Activated naive CD4-positive, alpha-beta T cell treated with anti-CD3 and anti-CD28 coated beads, Interleukin-2, amount 50 U/mL, for 16 hours (primary cell): ENCODE measurements around the gene ALKBH6.

ENCODE experiments used
- DNase-seq: peaks from one replicate; pipeline ENCODE4 v3.0.0-alpha.2; 2020

ALKBH6 gene

DNA sequence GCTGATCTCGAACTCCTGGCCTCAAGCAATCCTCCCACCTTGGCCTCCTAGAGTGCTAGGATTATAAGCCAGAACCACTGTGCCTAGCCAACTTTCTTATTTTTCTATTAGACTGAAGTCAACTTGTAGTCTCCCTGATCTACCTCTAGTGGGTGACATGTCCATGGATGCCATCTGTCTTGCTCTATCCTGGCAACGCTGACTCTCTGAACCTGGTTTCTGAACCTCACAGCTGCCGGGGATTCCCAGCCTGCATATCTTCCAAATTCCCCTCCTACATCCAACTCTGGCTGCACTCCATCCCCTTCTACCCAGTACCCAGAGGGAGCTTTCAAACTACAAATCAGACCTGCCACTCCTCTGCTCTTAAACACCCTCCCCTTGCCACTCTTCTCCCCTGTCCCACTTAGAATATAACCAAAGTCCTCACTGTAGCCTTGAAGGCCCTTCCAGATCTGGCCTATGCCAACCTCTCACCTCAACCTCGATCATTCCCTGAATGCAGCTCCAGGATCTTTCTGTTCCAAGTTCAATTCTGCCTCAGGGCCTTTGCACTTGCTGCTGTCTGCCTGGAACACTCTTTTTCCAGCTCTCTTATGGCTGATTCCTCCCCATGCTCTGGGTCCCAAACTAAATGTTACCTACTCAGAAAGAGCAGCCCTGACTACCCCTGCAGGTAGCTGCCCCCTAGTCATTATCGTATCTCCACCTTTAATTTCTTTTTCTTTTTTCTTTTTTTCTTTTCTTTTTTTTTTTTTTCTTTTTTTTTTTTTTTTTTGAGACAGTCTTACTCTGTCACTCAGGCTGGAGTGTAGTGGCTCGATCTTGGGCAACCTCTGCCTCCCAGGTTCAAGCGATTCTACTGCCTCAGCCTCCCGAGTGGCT is 16.5 kb upstream of the ALKBH6 start:
- no peak for DNase-seq

DNA sequence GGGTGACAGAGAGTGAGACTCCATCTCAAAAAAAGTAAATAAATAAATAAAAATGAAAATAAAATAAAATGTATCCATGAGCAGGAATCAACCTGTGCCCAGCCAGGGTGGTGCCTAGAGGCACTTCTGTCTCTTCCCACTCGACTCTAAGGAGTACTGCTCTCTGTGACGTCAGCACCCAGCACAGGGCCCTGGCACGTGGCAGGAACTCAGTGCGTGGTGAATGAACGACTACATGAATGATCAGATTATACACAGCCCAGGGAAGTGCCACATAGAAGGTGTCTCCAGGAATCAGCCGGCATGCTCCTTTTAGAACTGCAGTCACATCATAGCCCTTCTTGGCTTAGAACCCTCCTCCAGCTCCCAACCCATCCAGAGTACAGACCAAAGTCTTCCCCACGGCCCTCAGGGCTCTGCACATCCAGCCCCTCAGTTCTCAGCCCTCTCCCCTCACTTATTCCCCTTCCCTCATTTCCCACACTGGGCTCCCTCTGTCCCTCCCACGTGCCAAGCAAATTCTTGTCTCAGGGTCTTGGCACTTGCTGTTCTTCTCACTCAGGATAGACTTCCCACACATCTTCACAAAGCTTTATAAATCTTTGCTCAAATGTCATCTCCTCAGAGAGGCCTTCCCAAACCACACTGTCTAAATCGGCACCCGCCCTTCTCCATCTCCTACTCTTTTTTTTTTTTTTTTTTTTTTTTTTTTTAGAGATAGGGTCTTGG is 14.5 kb upstream of the ALKBH6 start:
- DNase-seq, result no peak

DNA sequence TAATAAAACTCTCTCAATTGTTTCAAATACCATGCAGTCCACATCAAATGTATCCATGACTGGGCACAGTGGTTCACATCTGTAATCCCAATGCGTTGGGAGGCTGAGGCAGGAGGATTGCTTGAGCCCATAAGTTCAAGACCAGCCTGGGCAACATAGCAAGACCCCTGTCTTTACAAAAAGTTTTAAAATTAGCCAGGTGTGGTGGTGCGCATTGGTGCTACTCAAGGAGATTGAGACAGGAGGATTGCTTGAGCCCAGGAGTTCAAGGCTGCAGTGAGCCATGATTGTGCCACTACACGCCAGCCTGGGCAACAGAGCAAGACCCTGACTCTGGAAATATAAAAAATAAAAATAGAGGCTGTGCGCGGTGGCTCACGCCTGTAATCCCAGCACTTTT is 13.7 kb upstream of the ALKBH6 start:
- DNase-seq, result no peak

DNA sequence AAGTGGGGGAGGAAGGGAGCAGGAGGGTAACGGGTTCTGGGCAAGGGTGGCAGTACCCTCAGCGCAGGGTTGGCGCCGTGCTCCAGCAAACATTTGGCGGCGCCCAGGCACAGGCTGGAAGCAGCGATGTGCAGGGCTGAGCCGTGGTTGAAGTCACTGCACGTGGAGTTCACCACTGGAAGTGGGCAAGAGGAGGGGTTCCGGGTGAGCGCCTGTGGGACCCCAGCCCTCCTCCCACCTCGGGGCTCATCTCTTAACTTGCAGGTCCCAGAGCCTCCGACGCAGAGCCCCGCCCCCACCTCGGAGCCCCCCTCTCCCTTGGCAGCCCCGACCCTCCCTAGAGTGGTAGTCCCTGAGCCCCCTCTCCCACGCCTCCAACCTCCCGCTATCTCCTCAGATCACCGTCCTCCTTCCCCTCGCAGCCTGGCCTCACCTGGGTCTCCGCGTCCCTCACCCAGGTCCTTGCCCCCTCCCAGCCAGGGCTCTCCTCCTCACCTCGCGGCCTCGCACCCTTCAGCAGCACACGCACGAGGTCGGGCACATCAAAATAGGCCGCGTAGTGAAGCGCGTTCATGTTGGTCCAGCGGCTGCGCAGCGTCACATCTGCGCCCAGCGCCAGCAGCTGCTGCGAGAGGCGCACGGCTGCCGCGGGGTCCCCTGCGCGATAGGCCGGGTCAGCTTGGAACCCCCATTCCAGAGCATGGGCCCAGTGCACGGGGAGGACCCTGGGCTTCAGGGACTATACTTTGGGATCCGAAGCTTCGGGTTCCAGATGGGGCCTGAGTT is 12.3 kb upstream of the ALKBH6 start:
- no peak for DNase-seq

DNA sequence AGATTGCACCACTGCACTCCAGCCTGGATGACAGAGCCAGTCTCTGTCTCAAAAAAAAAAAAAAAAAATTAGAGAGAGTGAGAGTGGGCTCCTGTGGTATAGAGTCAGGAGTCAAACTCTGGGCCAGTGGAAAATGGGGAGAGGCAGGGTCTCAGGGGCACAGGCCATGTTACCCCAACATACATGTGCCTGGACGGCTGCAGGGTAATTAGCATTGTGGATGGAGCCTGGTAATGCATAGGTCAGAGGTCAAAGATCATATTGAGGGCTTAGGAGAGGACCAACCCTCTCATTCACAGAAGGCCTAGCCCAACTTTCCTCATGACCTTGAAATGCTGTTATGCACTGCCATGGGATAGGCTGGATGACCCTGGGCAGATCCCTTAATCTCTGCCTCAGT is 11.5 kb upstream of the ALKBH6 start:
- no peak for DNase-seq

DNA sequence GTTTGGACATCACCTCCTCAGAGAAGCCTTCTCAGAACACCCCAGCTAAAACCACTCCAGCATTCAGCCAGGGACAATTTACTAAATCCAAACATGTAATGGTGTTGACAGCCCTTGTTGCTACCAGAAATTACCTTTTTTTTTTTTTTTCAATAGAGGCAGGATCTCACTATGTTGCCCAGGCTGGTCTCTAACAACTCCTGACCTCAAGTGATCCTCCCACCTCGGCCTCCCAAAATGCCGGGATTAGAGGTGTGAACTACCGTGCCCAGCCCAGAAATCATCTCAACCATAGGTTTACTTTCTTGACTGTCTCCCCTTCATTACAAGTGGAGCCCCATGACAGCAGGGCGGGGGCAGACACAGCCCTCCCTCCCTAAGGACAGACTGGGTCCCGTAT is 9.4 kb upstream of the ALKBH6 start:
- no peak for DNase-seq

DNA sequence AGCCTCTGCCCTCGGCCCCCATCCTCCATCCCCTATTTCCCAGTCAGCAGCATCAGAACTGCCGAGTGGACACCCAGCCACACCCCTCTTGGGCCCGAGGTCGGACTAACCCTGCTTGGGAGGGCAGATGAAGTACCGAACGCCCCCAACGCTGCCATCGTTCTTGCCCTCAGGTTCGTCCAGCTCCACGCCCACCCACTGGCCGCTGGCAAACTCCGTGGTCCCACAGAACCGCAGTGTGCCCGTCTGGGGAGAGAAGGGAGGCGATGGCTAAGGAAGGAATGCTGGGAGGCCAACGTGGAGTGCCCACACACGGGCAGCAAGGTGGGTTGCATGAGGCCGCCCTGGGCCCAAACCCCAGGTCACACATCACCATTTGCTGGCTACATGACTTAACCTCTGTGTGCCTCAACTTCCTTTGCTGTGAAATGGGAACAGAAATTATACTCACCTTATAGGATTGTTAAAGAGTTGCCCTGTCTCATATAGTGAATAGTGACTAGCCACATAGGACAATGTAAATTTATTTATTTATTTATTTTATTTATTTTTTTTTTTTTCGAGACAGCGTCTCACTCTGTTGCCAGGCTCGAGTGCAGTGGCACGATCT is 5.2 kb upstream of the ALKBH6 start:
- DNase-seq, result no peak

DNA sequence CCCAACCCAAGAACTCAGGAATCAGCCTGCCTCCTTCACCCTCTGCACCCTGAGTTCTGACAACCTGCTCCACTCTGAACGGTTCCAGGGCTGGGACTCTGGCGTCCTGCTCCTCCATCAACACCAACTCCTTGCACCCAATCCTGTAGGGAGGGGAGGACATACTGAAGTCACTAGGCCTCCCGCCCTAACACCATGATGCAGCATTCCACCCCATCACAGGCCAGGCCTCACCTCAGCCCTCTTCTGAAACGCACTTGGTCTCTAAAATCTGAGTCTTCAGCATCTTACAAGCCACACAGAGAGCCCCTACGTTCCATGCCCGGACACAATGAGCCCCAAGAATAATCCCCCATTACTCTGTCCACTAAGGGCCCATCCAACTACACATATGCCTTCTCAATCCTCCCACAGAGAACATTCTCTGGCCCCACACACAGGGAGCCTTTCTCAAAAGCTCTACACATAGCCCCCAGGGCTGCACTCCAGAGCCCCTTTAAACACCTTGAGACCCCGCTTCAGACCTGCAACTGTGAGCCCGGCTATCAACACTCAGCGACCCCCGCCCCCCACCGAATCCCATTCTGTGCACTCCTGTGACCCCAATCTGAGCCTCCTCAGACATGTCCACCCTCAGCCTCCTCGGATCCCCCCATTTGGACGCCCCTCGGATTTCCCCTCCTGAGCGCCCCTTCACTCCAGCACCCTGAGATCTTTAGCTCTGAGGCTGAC is 567 bp downstream of the ALKBH6 start:
- no peak for DNase-seq

DNA sequence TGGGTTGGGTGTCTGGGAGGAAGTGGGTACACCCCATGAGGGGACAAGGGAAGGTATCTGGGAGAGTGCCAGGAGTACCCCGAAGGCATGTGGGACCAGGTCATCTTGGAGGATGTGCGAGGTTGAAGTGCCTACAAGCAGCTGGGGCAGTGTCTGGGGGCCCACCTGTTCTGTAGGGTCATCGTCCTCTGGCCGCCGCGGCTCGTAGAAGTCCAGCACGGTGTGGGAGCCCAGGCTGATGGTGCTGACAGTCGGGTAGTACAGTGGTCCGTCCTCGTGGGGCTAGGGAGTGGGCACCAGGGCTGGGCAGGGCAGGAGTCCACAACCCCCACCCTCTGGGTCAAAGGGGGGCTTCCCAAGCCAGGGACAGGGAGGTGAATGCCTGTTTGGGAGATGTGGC is 3.6 kb downstream of the ALKBH6 start:
- no peak for DNase-seq

DNA sequence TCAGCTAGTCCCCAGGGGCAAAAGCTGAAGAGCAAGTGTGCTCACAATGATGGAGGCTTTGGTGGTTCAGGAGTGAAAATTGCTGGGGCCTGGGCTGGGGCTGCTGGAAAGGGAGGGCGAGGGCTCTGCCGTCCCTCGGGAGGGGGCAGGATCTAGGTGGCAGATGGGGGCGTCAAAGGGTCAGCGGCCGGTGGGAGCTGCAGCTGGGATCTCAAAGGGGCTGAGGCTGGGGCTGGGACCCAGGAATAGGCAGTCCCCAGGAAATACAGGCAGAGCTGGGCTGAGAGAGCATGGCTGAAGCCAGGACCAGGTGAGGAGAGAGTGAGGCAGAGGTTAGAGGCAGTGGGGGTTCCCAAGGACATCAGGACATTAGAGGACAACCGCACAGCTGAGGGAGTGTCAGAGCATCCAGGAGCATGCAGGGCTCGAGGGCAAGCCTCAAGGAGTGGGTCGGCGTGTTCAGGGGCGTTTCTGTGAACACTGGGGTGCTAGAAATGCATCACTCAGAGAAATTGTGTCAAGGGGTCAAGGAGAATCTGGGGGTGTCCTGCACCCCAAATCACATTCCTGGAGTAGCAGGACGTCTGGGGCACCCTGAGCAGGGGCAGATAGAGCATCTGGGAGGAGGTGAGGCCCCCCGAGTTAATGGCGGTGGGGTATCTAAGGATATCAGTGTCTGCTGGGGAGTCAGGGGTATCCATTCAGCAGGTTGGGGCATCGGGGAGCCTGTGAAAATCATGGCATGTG is 4.2 kb downstream of the ALKBH6 start:
- no peak for DNase-seq

DNA sequence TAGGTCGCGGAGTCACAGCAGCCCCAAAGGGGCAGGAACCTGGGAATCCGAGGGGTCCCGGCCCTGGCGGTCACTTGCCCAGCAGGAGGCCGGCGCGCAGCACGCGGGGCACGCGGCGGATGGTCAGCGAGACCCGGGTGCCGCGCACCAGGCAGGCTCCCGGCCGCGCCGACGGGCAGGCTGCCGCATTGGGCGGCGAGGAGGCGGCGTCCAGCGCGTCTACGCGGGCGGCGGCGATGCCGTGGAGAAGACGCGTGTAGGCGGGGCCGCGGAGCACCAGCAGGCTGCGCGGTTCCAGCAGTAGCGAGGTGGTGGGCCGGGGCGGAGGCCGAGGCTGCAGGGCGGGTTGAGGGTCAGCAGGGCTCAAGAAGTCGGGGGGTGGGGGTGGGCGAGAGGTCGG is 4.8 kb downstream of the ALKBH6 start:
- DNase-seq, result peak; percentile 63

DNA sequence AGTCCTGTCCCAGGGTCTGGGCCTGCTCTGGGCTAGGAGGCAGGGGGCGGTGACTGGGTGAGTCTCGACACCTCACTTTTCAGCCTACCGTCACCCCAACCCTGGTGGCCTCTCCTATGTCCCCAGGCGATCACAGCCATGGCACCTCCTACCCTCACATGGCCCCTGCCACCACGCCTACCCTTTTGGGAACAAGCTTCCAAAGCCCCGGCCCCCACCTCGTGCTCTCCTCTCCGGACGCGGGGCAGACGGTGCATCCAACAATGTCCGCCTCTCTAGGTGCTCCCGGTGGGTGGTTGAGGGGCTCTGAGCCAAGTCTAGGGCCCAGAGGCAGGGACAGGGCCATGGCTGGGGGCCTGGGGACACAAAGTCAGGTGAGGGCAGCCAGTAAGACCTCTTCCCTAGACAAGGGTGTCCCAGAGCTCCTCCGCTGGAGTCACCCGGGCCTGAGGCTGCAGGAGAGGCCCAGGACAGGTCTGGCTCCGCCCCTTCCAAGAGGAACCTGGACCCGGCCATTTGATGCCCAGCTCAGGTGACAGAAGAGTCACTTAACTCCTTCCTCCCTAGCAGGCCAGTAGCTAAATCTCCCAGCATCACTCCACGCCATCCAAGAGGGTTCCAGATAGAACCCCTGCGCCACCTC is 5.6 kb downstream of the ALKBH6 start, which contains the start of gene SYNE4:
TSS of gene SYNE4 (minus strand) at position 478 of the 643 bp plus-strand sequence. CDS start at position 346, 132 bp downstream.
- DNase-seq, result no peak

DNA sequence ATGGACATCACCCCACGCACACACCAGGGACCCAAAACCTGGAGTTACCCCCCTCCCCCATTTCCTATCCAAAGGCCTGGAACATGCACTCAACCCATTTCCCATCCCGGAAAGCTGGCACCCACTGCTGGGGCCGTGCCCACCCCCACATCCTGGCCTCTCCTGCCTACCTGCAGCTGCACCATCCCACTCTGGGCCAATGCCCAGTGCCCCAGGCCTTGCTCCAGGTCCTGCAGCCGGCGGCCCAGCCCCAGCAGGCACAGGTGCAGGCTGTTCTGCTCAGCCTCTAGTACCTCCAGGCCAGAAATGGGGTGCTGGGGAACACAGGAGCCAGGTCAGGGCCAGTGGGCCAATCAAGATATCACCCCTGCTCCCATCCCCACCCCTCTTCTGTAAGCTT is 7.1 kb downstream of the ALKBH6 start:
- no peak for DNase-seq

DNA sequence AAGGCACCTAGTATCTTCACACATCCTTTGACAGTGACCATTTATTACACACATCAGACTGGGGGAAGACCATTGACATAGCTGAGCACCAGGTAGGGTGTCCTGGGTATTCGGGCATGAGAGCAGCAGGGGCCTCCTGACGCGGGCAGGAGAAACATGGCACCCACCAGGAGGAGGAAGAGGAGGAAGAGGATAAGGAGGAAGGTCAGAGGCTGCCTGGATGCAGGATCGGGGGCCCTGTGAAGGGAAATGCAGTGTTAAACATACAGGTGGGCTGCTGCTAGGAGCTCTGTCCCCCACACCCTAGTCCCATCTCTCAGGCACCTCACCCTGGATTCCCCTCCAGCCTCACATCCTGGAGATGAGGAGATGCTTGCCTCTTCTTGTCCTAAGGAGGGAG is 10.7 kb downstream of the ALKBH6 start:
- DNase-seq, result no peak

DNA sequence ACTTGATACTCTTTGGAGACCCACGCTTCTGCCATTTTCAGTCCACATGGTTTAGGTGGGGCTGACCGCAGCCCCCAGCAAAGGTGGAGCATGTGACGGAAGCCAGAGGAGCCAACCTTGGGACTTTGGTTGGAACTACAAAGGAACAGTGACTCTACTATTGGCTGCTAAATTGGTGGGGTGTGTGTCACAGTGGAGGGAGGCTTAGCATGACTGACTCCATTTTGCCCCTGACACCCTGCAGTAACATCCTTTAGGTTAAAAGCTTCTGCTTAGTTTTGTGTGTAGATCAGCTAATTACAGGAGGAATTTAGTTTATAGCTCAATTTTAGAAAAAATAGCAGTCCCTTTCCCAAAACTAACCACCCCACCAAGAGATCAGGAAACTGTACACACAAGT is 12.4 kb downstream of the ALKBH6 start:
- no peak for DNase-seq

DNA sequence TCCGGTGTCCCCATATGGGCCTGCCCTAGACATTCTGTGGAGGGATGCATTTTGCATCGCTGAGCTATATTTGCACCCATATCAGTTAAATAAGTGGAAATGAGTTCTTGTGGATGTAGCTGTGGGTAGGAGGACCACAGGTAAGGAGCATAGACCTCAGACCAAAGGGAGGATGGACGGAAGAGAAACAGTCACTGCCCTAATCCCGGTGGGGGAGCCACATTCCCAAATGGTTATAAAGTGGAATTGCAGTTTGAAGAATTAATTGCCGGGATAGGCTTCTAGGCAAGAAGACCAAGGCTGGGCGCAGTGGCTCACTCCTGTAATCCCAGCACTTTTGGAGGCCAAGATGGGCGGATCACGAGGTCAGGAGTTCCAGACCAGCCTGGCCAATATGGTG is 17.2 kb downstream of the ALKBH6 start:
- DNase-seq, result no peak

DNA sequence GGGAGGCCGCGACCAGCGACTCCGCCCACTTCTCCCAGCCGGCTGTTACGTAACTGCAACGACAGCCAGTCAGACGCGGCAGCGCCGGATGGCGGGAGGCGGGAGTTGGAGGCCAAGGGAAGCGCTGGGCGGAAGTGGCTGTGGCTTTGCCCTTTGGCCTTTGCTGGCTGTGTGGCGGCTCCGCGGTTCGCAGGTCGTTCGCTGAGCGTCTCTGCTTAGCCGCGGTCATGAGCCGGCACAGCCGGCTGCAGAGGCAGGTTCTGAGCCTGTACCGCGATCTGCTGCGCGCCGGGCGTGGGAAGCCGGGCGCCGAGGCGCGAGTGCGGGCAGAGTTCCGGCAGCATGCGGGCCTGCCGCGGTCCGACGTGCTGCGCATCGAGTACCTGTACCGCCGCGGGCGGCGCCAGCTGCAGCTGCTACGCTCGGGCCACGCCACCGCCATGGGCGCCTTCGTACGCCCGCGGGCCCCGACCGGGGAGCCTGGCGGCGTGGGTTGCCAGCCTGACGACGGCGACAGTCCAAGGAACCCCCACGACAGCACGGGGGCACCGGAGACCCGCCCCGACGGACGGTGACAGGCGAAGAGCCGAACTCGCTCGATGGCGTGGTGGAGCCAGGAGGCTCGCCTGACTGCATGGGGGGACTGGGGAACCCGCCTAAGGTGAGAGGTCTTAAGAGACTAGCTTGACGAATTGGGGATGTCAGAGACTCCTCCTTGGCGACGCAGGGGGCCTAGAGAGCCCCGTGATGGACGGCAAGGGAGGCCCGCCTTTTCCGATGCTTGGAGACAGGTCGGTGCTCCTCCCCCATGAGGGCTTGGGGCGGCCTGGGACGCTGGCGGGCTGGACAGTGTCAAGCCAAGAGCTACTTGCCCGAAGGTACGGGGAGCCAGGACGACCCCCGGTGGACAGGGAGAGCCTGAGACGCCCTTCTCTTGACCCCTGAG is 18.7 kb downstream of the ALKBH6 start, which contains the start of gene SDHAF1:
TSS of gene SDHAF1 (plus strand) at position 141 of the 946 bp plus-strand sequence. CDS start at position 228, 87 bp downstream.
- DNase-seq, result peak; percentile 95

DNA sequence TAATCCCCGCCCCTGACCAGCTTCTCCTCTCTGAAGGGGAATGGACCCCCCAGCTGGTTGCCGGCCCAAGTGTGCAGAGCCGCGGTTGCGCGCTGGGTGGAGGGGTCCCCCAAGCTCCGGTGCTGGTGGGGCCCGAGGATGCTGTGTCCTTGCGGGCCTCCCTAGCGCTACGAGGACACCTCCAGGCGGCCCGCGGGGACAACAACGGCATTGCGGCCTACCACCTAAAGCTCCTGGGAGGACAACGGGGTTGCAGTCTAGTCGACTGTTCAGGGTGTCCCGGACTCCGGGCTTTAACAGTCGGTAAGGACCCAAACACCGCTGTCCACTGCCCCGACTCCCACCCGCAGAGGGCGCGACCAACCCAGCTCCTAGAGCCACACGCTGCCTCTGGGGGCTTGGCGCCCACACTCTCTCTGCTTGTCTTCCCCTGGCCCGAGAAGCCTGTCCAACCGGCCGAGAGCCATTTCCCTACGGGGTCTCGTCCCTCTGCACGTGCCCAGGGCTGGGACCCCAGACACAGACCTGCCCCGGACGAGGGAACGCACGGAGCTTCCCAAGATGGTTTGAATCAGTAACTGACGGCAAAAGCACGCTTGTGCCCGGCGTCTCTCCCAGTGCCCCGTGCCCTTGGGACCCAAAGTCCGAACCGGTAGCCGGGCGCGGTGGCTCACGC is 20.0 kb downstream of the ALKBH6 start:
- DNase-seq, result no peak
